Mesenchymal stem cell (in vitro differentiated cells and primary cell): ENCODE measurements around the gene CD300LF.
A peak's percentile ranks its signal among the peaks of the same experiment; 100 is the strongest.

Experiments
- DNase-seq: peaks from one replicate; pipeline ENCODE4 v3.0.0-alpha.2; 2013
- H2AFZ ChIP-seq: one replicate; pipeline ENCODE4 v1.6.1; 2013; ENCODE audit warnings: low read depth, mild to moderate bottlenecking, control low read depth, inconsistent platforms, low read length, moderate library complexity
- H2AK5ac ChIP-seq: 2 replicates; pipeline ENCODE4 v1.6.1; 2013; ENCODE audit warnings: low read length, moderate library complexity, mild to moderate bottlenecking, inconsistent platforms; ENCODE audit not compliant: severe bottlenecking
- H2BK120ac ChIP-seq: one replicate; pipeline ENCODE4 v1.6.1; 2013; ENCODE audit warnings: low read depth, mild to moderate bottlenecking, inconsistent platforms, low read length, moderate library complexity
- H2BK12ac ChIP-seq, 2 experiments: one replicate each; pipeline ENCODE4 v1.6.1; 2013; ENCODE audit warnings: inconsistent platforms in 2 of 2, low read length in 2 of 2, mild to moderate bottlenecking in 2 of 2, moderate library complexity in 2 of 2, control low read depth in 1 of 2
- H2BK15ac ChIP-seq: one replicate; pipeline ENCODE4 v1.6.1; 2013; ENCODE audit warnings: mild to moderate bottlenecking, low read depth, inconsistent platforms; ENCODE audit not compliant: poor library complexity, severe bottlenecking
- H2BK5ac ChIP-seq: 2 replicates; pipeline ENCODE4 v1.6.1; 2013; ENCODE audit warnings: low read depth, mild to moderate bottlenecking, low read length, control low read depth, inconsistent platforms; ENCODE audit not compliant: poor library complexity, severe bottlenecking
- H3K14ac ChIP-seq, 2 experiments: one replicate each; pipeline ENCODE4 v1.6.1; 2013; ENCODE audit warnings: inconsistent platforms in 2 of 2, low read length in 2 of 2, control low read depth in 1 of 2, mild to moderate bottlenecking in 1 of 2, moderate library complexity in 1 of 2
- H3K18ac ChIP-seq, 2 experiments: one replicate each; pipeline ENCODE4 v1.6.1; 2013; ENCODE audit warnings: inconsistent platforms in 2 of 2, low read length in 2 of 2, control low read depth in 1 of 2, low read depth in 1 of 2, mild to moderate bottlenecking in 1 of 2
- H3K23ac ChIP-seq, 2 experiments: one replicate each; pipeline ENCODE4 v1.6.1; 2013; ENCODE audit warnings: inconsistent platforms in 2 of 2, low read length in 2 of 2, mild to moderate bottlenecking in 2 of 2, moderate library complexity in 2 of 2, control low read depth in 1 of 2
- H3K27ac ChIP-seq: 2 replicates; pipeline ENCODE4 v1.5.1; 2013; ENCODE audit warnings: mild to moderate bottlenecking, moderate library complexity, low read length, control low read depth, inconsistent platforms; ENCODE audit not compliant: poor library complexity, severe bottlenecking
- H3K27me3 ChIP-seq, 2 experiments: 2 replicates each; pipeline versions ENCODE4 v1.6.1 to v1.7.0; 2013; ENCODE audit warnings: low read length in 2 of 2, mild to moderate bottlenecking in 2 of 2, moderate library complexity in 2 of 2, control low read depth in 1 of 2, inconsistent platforms in 1 of 2; ENCODE audit not compliant: control insufficient read depth in 1 of 2, insufficient read depth in 1 of 2
- H3K36me3 ChIP-seq, 2 experiments: 2 replicates each; pipeline versions ENCODE4 v1.6.1 to v1.7.0; 2013; ENCODE audit warnings: low read length in 2 of 2, control low read depth in 1 of 2, inconsistent platforms in 1 of 2, low read depth in 1 of 2, mild to moderate bottlenecking in 1 of 2; ENCODE audit not compliant: insufficient read depth in 2 of 2, control insufficient read depth in 1 of 2
- H3K4ac ChIP-seq, 2 experiments: one replicate each; pipeline ENCODE4 v1.6.1; 2013; ENCODE audit warnings: inconsistent platforms in 2 of 2, low read length in 2 of 2, mild to moderate bottlenecking in 2 of 2, moderate library complexity in 2 of 2, control low read depth in 1 of 2, low read depth in 1 of 2
- H3K4me1 ChIP-seq: 2 replicates; pipeline ENCODE4 v1.6.1; 2013; ENCODE audit warnings: low read depth, low read length, control low read depth; ENCODE audit not compliant: control insufficient read depth, insufficient read depth
- H3K4me2 ChIP-seq: 2 replicates; pipeline ENCODE4 v1.6.1; 2013; ENCODE audit warnings: low read length, mild to moderate bottlenecking, inconsistent platforms; ENCODE audit not compliant: poor library complexity, severe bottlenecking
- H3K4me3 ChIP-seq, 2 experiments: 2 replicates each; pipeline versions ENCODE4 v1.5.1 to v1.7.0; 2013; ENCODE audit warnings: low read length in 2 of 2, mild to moderate bottlenecking in 2 of 2, control low read depth in 1 of 2, low read depth in 1 of 2; ENCODE audit not compliant: insufficient read depth in 1 of 2
- H3K79me1 ChIP-seq: replicated peaks from 2 replicates; pipeline ENCODE4 v1.6.1; 2013; ENCODE audit warnings: mild to moderate bottlenecking, control low read depth, low read length, inconsistent platforms; ENCODE audit not compliant: poor library complexity, severe bottlenecking
- H3K9ac ChIP-seq: 2 replicates; pipeline ENCODE4 v1.7.0; 2013; ENCODE audit warnings: mild to moderate bottlenecking, low read length, moderate library complexity
- H3K9me3 ChIP-seq: 2 replicates; pipeline ENCODE4 v1.7.0; 2013; ENCODE audit warnings: mild to moderate bottlenecking, low read length; ENCODE audit not compliant: control insufficient read depth
- H4K8ac ChIP-seq: one replicate; pipeline ENCODE4 v1.6.1; 2013; ENCODE audit warnings: inconsistent platforms, mild to moderate bottlenecking, low read length, moderate library complexity
- H4K91ac ChIP-seq: one replicate; pipeline ENCODE4 v1.6.1; 2013; ENCODE audit warnings: mild to moderate bottlenecking, low read length, inconsistent platforms
- WGBS: methylation state at CpG from one replicate; pipeline ENCODE4 v1.1.7; 2013; ENCODE audit warnings: mixed read lengths; 5-methylcytosine and 5-hydroxymethylcytosine counted together

CD300LF gene

DNA sequence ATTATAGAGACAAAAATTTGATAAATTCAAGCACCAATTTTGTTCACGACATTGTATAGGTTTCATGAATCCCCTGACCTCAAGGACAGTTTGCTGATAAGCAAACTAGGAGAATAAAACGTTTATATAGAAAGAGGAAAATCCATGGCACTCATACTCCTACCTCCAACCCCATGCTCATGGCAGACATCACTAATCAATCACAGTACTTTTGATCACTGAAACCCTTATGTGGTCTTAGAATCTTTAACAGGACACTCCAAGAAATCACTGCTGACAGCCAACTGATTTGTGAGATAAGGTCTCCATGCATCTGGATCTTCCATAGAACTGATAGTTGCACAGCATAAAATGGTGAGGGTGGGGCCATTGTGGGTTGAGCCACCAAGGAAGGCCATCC lies 31.0 kb upstream of the CD300LF start:
- H3K14ac ChIP-seq, result no peak overlapping the region
- DNase-seq, result no peak
- no peak overlapping the region for H3K18ac ChIP-seq
- no peak overlapping the region for H2AFZ ChIP-seq
- WGBS, result 86% methylated on average over 2 of the region's 2 CpGs
- no peak overlapping the region for H2BK15ac ChIP-seq
- no peaks in the 10 kb centered on the region for H3K36me3 ChIP-seq
- peak overlapping the region; percentile 45 to 85 for H2BK12ac ChIP-seq
- no peak overlapping the region for H3K9ac ChIP-seq
- H4K8ac ChIP-seq, result no peak overlapping the region
- H3K23ac ChIP-seq, result no peak overlapping the region
- no peak overlapping the region for H4K91ac ChIP-seq
- H2BK120ac ChIP-seq, result no peak overlapping the region
- no peaks in the 10 kb centered on the region for H3K9me3 ChIP-seq
- H3K4me1 ChIP-seq, result peaks cover 28% of the 10 kb centered on the region
- no peak overlapping the region for H3K4me3 ChIP-seq
- H2BK5ac ChIP-seq, result no peak overlapping the region
- no peak overlapping the region for H2AK5ac ChIP-seq
- peak overlapping the region in 1 of 2 experiments; percentile 59 for H3K4ac ChIP-seq
- H3K4me2 ChIP-seq, result no peak overlapping the region
- no peak overlapping the region for H3K27ac ChIP-seq
- H3K27me3 ChIP-seq, result peaks cover 7 to 50% of the 10 kb centered on the region in 2 experiments
- H3K79me1 ChIP-seq, result peaks cover 2% of the 10 kb centered on the region

DNA sequence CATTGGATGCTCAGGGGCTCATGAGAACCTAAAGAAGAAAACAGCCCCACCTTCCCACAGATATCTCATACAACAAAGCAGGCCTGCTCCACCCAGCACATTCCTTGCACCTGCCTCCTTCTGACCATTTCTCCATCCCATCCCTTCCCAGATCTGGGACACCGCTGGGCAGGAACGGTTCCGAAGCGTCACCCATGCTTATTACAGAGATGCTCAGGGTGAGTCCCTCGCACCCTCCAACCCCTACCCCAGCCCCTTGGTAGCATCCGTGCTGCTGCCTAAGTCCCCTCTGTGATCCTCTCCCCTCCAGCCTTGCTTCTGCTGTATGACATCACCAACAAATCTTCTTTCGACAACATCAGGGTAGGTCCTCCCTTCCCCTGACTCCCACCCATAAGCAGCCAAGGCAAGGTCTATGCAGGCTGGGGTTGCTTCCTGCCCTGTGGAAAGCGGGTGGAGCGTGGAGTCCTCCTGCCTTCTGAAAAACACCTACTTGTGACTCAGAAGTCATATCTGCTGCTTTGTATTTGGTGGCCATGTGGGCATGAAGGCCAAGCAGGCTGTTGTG lies 30.3 kb upstream of the CD300LF start:
- no peak overlapping the region for H2AFZ ChIP-seq
- no peak overlapping the region for H3K4me2 ChIP-seq
- no peak overlapping the region for H3K9ac ChIP-seq
- H3K4me3 ChIP-seq, result no peak overlapping the region
- peak overlapping the region; percentile 60 for H2BK15ac ChIP-seq
- peaks cover 32% of the 10 kb centered on the region for H3K4me1 ChIP-seq
- no peak for DNase-seq
- no peak overlapping the region for H4K8ac ChIP-seq
- peak overlapping the region; percentile 77 for H4K91ac ChIP-seq
- no peaks in the 10 kb centered on the region for H3K36me3 ChIP-seq
- H3K27ac ChIP-seq, result no peak overlapping the region
- H3K27me3 ChIP-seq, result peaks cover 14 to 57% of the 10 kb centered on the region in 2 experiments
- no peaks in the 10 kb centered on the region for H3K79me1 ChIP-seq
- peak overlapping the region in 1 of 2 experiments; percentile 0 for H3K14ac ChIP-seq
- H3K4ac ChIP-seq, result peak overlapping the region in 1 of 2 experiments; percentile 65
- H3K18ac ChIP-seq, result peak overlapping the region in 1 of 2 experiments; percentile 67
- peak overlapping the region; percentile 12 to 85 for H2BK12ac ChIP-seq
- no peaks in the 10 kb centered on the region for H3K9me3 ChIP-seq
- 97% methylated on average over 8 of the region's 9 CpGs for WGBS
- no peak overlapping the region for H2AK5ac ChIP-seq
- H2BK5ac ChIP-seq, result no peak overlapping the region
- H2BK120ac ChIP-seq, result peak overlapping the region; percentile 27
- no peak overlapping the region for H3K23ac ChIP-seq

DNA sequence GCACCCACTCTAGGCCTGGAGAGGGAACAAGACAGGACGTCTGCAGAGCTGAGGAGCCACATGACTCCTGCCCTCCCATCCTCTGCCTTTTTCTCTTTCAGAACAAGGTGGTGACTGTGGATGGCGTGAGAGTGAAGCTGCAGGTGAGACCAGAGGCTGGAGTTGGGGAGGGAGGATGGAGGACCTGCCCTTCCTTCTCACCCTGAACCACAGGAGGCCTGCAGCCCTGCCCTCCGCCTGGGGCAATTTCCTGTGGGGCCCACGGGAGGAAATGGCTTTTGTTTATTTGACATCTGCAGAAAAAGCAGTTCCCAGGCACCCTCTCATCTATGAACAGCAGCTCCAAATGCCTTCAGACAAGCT lies 29.4 kb upstream of the CD300LF start:
- Histone ChIP-seq H3K4ac (peak overlapping the region in 1 of 2 experiments; percentile 6), H3K14ac (peak overlapping the region in 1 of 2 experiments; percentile 30), H4K91ac (peak overlapping the region; percentile 88), H2AFZ (peak overlapping the region; percentile 62), H3K27ac (no peak overlapping the region), H3K9me3 (no peaks in the 10 kb centered on the region), H3K9ac (no peak overlapping the region), H4K8ac (peak overlapping the region; percentile 20), H2BK5ac (no peak overlapping the region), H3K4me1 (peaks cover 33% of the 10 kb centered on the region), H3K18ac (peak overlapping the region; percentile 51 to 69), H3K79me1 (no peaks in the 10 kb centered on the region), H2BK120ac (no peak overlapping the region), H3K4me2 (no peak overlapping the region), H3K4me3 (no peak overlapping the region), H3K36me3 (no peaks in the 10 kb centered on the region), H2BK15ac (no peak overlapping the region), H2BK12ac (peak overlapping the region; percentile 28 to 66), H2AK5ac (no peak overlapping the region), H3K23ac (peak overlapping the region in 1 of 2 experiments; percentile 43), H3K27me3 (peaks cover 23 to 66% of the 10 kb centered on the region in 2 experiments)
- 0% methylated on average over 2 of the region's 4 CpGs for WGBS
- DNase-seq, result no peak

DNA sequence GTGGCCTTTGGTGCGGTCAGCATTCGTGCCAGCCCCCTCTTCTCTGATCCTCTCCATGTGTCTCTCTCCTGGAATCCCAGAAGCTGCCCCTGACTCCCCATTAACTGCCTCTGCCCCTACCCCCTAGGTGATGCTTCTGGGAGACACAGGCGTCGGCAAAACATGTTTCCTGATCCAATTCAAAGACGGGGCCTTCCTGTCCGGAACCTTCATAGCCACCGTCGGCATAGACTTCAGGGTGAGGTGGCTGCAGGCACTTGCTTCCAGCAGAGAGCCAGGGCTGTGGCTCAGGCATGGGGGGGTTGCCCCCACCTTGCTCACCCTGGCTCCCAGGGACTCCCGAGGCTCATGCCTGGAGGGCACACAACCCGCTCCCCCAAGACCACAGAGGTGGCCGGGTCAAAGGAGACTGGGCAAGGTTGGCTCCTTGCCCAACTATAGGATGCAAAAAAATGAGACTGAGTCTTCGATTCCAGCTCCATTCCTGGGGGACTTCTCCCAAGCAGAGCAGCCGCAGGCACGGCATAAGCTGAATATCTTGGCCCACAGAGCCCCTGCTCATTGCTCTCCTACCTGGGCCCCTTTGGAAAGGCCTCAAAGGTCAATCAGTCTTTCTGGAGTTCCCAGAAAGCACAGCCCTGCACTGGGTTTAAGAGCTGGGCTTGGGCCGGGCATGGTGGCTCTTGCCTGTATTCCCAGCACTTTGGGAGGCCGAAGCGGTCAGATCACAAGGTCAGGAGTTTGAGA lies 28.1 kb upstream of the CD300LF start:
- no peak overlapping the region for H3K9ac ChIP-seq

More for the DNA sequence above, 28.1 kb upstream of the CD300LF start:
- no peak overlapping the region for H2BK5ac ChIP-seq
- no peaks in the 10 kb centered on the region for H3K79me1 ChIP-seq
- peaks cover 36 to 78% of the 10 kb centered on the region in 2 experiments for H3K27me3 ChIP-seq
- 93% methylated on average over 17 of the region's 17 CpGs for WGBS
- H3K4me2 ChIP-seq, result no peak overlapping the region
- DNase-seq, result no peak
- no peak overlapping the region for H2BK120ac ChIP-seq
- H3K36me3 ChIP-seq, result no peaks in the 10 kb centered on the region
- H2AK5ac ChIP-seq, result no peak overlapping the region
- H3K23ac ChIP-seq, result no peak overlapping the region
- H4K91ac ChIP-seq, result no peak overlapping the region
- H4K8ac ChIP-seq, result no peak overlapping the region
- H3K4ac ChIP-seq, result no peak overlapping the region
- H3K4me3 ChIP-seq, result no peak overlapping the region
- peak overlapping the region; percentile 29 for H2BK15ac ChIP-seq
- H3K18ac ChIP-seq, result peak overlapping the region in 1 of 2 experiments; percentile 9
- H3K4me1 ChIP-seq, result peaks cover 39% of the 10 kb centered on the region
- no peak overlapping the region for H2AFZ ChIP-seq
- H3K27ac ChIP-seq, result no peak overlapping the region
- H3K9me3 ChIP-seq, result no peaks in the 10 kb centered on the region
- no peak overlapping the region for H3K14ac ChIP-seq
- H2BK12ac ChIP-seq, result no peak overlapping the region
